ENCODE data around the gene TCF19.
"Not testable (repeated sequence)": the region's sequence is repeated elsewhere in the genome, so short reads cannot be mapped to it uniquely, and the experiment has no call there.

The TCF19 gene

DNA sequence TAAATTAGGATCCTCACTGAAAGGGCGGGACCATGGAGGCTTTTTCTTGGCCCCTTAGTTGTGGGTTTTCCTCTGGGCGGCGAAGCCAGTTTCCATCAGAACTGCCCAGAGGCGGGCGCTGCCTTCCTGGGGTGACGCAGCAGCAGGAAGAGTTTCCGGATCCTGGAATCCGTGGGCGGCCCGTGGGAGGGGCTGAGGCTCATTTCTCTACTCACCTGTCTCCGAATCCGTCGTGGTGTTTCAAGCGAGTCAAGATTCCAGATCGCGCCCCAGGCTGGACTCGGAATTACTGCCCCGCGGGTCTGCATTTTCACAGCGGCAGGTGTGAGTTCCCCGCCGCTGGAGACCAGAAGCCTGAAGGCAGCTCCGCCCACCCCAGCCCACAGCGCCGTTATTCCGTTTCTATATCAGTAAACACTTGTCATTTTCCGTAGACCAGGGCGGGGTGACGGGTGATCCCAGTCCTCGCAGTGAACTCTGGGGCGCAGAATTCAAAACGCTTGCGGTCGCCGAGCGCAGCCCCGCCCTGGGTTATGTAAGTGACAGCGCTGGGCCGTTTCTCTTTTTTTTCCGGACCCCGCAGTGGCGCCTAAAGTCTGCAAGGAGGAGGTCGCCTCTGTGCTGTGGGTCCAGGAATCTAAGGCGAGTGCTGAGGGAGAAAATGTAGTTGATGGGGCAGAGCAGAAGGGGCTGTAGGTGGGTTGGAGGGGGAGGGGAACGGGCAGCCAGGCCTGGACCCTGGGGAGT, 39.3 kb downstream of the TCF19 start:
- Histone ChIP-seq H3K4me1 (ENCODE audit: control insufficient read depth, insufficient read depth, low read length) (no peaks in the 10 kb centered on the region), H3K27ac (ENCODE audit: low read depth, low read length) (peak overlapping the region; percentile 94), H3K9ac (ENCODE audit: low read length) (peak overlapping the region; percentile 93), H3K36me3 (ENCODE audit: control insufficient read depth, insufficient read depth, low read length) (peaks cover 3% of the 10 kb centered on the region), H3K27me3 (ENCODE audit: control insufficient read depth, insufficient read depth, low read length) (no peaks in the 10 kb centered on the region), H3K4me3 (ENCODE audit: low read length) (peak overlapping the region; percentile 91)

DNA sequence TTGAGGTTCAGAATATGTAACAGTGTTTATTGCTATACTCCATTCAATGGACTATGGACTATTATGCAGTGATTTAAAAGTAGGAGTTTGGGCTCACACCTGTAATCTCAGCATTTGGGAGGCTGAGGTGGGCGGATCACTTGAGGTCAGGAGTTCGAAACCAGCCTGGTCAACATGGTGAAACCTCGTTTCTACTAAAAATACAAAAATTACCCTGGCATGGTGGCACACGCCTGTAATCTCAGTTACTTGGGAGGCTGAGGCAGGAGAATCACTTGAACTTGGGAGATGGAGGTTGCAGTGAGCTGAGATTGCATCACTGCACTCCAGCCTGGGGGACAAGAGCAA, 40.7 kb downstream of the TCF19 start:
- H3K27me3 ChIP-seq (ENCODE audit: control insufficient read depth, insufficient read depth, low read length); H3K4me1 ChIP-seq (ENCODE audit: control insufficient read depth, insufficient read depth, low read length); H3K9ac ChIP-seq (ENCODE audit: low read length); H3K27ac ChIP-seq (ENCODE audit: low read depth, low read length); H3K36me3 ChIP-seq (ENCODE audit: control insufficient read depth, insufficient read depth, low read length): not testable (repeated sequence)
- H3K4me3 ChIP-seq (ENCODE audit: low read length) = peak overlapping the region; percentile 91

DNA sequence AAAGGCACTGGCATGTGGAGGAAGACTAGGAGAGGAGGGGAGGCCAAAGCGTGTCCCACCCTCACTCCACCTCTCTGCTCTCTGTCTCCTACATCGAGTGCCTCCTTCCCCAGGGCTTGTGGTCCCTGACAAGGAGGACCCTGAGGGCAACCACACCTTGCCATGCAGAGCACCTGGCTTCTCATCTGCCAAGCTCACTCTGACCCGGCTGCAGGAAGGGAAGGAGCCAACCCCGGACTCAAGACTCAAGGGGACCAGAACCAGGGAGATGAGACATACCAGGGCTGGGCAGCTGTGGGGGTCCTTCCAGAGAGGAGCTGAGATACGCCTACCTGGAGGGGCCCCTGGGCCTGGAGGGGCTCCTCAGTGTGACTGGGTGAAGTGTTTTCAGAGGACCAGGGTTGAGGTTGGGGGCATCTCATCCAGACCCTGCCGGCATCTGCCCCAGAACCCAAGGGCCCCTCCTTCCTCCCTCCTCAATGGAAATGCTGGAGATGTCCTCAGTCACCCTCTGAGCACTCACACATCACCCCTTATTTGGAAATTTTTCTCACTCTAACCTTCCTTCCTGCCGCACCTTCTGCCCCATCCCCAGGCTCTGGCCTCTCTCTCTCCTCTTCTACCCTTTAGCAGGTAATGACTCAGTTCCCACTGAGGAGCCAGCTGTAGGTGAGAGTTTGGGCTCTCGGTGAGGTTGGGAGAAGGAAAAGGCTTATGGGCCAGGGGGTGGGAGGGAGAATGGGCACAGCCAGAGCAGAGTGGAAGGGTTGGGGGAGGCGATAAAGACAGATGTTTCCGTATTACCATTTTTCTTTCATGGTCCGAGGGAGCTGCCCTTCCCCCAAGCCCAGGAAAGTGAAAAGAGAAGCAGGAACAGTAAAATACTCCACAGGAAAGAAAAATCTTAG, 44.1 kb downstream of the TCF19 start:
- H3K27me3 ChIP-seq (ENCODE audit: control insufficient read depth, insufficient read depth, low read length) = no peaks in the 10 kb centered on the region
- H3K4me3 ChIP-seq (ENCODE audit: low read length) = no peak overlapping the region
- H3K27ac ChIP-seq (ENCODE audit: low read depth, low read length) = peak overlapping the region; percentile 62

DNA sequence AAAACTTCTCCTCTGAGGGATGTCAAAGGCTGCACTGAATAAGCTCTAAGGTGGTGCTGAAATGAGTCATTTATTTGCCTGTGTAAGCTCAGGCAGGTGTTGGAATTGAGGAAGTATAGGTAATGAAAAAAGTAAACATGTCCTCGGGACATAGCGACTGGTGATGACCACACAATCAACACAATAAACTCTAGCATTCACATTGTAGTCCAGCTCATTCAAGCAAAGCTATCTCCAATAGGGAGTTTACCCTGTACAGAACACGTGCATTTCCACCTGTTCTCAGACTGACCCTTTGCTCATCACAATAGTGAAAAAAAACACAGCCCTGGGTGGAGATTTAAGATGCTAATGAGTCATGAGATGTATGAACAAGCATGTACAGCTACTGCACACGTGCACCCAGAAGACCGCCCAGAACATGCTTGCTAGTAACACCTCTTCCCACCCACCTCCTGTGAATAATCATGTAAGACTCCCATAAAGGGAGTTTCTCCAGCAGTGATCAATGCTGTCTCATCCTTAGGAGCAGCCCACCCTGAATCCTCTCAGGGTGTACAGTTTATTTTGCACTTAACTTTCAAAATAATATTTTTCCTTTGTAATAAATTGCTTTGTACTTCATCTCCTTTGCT, 45.1 kb downstream of the TCF19 start:
- no peak overlapping the region for H3K9ac ChIP-seq (ENCODE audit: low read length)
- H3K4me1 ChIP-seq (ENCODE audit: control insufficient read depth, insufficient read depth, low read length) = peaks cover 3% of the 10 kb centered on the region
- H3K27me3 ChIP-seq (ENCODE audit: control insufficient read depth, insufficient read depth, low read length) = no peaks in the 10 kb centered on the region
- H3K27ac ChIP-seq (ENCODE audit: low read depth, low read length) = peak overlapping the region; percentile 62
- peak overlapping the region; percentile 68 for H3K4me3 ChIP-seq (ENCODE audit: low read length)
- H3K36me3 ChIP-seq (ENCODE audit: control insufficient read depth, insufficient read depth, low read length) = peaks cover 3% of the 10 kb centered on the region

More for the DNA sequence above, 44.1 kb downstream of the TCF19 start:
- Histone ChIP-seq H3K36me3 (ENCODE audit: control insufficient read depth, insufficient read depth, low read length) (peaks cover 3% of the 10 kb centered on the region), H3K9ac (ENCODE audit: low read length) (no peak overlapping the region), H3K4me1 (ENCODE audit: control insufficient read depth, insufficient read depth, low read length) (peaks cover 3% of the 10 kb centered on the region)

DNA sequence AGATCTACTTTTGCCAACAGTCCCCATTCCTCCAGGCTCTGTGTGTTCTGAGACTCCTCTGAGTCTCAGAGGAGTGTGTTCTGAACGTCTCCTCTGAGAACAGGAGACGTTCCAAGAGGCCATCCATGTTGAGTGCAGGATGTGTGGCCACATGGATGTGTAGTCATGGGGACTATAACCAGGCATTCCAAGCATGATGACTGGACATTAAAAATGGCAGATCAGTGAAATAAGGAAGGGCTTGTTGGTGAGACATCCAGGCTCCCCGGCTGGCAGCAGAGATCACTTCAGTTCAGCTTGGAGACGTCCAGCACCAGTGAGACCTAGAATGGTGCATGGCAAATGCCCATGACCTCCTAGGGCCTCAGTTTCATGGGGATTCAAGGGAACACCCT, 46.4 kb downstream of the TCF19 start:
- Histone ChIP-seq H3K4me3 (ENCODE audit: low read length) (no peak overlapping the region), H3K27me3 (ENCODE audit: control insufficient read depth, insufficient read depth, low read length) (no peaks in the 10 kb centered on the region), H3K36me3 (ENCODE audit: control insufficient read depth, insufficient read depth, low read length) (peaks cover 3% of the 10 kb centered on the region), H3K27ac (ENCODE audit: low read depth, low read length) (no peak overlapping the region), H3K9ac (ENCODE audit: low read length) (no peak overlapping the region), H3K4me1 (ENCODE audit: control insufficient read depth, insufficient read depth, low read length) (peaks cover 3% of the 10 kb centered on the region)

DNA sequence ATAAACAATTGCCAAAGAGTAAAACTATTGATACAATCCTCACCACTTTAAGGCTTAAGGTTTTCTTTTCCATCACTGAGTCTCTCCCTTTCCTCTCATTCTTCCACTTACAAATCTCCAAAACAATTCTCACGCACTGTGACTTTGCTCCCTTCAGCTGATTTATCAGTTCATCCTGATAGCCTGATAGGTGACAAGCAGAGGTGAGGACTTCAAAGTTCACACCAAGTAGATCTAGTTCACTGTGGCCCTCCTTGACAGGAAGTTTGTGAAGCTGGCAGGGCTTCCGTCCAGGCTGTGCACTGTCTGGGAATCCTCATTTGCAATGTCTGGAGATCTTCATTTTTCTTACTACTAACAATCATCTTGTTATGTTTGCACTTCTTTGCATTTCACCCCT, 47.2 kb downstream of the TCF19 start:
- Histone ChIP-seq H3K4me1 (ENCODE audit: control insufficient read depth, insufficient read depth, low read length) (peaks cover 3% of the 10 kb centered on the region), H3K27ac (ENCODE audit: low read depth, low read length) (no peak overlapping the region), H3K27me3 (ENCODE audit: control insufficient read depth, insufficient read depth, low read length) (no peaks in the 10 kb centered on the region), H3K9ac (ENCODE audit: low read length) (no peak overlapping the region), H3K36me3 (ENCODE audit: control insufficient read depth, insufficient read depth, low read length) (peaks cover 3% of the 10 kb centered on the region), H3K4me3 (ENCODE audit: low read length) (no peak overlapping the region)

DNA sequence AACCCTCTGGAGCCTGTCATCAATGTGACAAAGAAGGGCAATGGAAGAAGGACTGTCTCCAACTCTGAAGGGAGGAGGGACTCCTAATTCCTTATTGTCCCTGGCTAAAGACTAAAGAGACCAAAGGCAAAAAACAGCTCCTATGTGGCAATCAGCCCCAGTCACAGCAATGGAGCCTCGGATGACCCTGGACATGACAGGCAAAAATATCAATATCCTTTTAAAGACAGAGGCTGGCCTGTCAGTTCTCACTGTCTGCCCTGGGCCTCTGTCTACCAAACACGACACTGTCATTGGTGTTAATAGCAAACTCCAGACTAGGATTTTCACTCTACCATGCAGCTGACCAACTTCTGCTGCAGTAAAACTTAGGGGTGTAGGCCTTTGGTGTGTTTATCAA, 50.1 kb downstream of the TCF19 start:
- no peak overlapping the region for H3K27ac ChIP-seq (ENCODE audit: low read depth, low read length)
- H3K4me1 ChIP-seq (ENCODE audit: control insufficient read depth, insufficient read depth, low read length) = no peaks in the 10 kb centered on the region
- no peaks in the 10 kb centered on the region for H3K27me3 ChIP-seq (ENCODE audit: control insufficient read depth, insufficient read depth, low read length)
- H3K9ac ChIP-seq (ENCODE audit: low read length) = no peak overlapping the region
- H3K36me3 ChIP-seq (ENCODE audit: control insufficient read depth, insufficient read depth, low read length) = no peaks in the 10 kb centered on the region
- no peak overlapping the region for H3K4me3 ChIP-seq (ENCODE audit: low read length)

DNA sequence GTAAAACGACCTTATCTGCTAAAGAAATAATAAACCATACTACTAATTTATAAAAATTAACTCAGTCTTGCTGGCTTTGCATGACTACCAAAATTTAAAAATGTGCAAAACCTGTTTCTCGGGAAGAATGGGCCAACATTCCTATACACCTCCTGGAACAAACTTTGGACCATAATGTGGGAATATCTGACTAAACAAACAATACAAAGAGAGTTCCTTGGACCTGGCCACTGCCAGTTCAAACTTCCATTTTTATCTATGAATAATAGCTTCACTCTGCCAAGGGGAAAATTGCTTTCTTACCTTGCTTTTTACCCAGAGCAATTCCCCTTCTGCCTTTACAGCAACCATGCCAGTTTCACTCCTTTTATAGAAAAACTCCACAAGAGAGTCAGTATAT, 50.7 kb downstream of the TCF19 start:
- Histone ChIP-seq H3K9ac (ENCODE audit: low read length) (no peak overlapping the region), H3K4me3 (ENCODE audit: low read length) (no peak overlapping the region), H3K4me1 (ENCODE audit: control insufficient read depth, insufficient read depth, low read length) (no peaks in the 10 kb centered on the region), H3K36me3 (ENCODE audit: control insufficient read depth, insufficient read depth, low read length) (no peaks in the 10 kb centered on the region), H3K27ac (ENCODE audit: low read depth, low read length) (no peak overlapping the region), H3K27me3 (ENCODE audit: control insufficient read depth, insufficient read depth, low read length) (no peaks in the 10 kb centered on the region)

DNA sequence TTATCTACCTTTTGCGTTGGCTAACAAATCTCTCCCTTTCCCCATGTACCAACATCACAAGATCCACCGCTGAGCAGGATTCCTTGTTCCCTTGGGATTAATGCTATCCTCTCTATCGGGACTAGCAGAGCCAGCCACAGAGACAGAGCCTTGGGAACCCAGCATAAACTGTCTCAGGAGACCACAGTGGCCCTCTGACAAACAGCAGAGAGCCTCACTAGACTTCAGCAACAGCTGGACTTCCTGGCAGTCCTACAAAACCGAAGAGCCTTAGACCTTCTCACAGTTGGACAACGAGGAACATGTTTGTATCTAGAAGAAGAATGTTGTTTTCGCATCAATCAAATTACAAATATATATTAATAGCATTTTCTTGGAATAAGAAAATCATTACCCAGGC, 51.7 kb downstream of the TCF19 start:
- Histone ChIP-seq H3K4me3 (ENCODE audit: low read length) (no peak overlapping the region), H3K36me3 (ENCODE audit: control insufficient read depth, insufficient read depth, low read length) (no peaks in the 10 kb centered on the region), H3K27me3 (ENCODE audit: control insufficient read depth, insufficient read depth, low read length) (no peaks in the 10 kb centered on the region), H3K27ac (ENCODE audit: low read depth, low read length) (no peak overlapping the region), H3K4me1 (ENCODE audit: control insufficient read depth, insufficient read depth, low read length) (no peaks in the 10 kb centered on the region), H3K9ac (ENCODE audit: low read length) (no peak overlapping the region)

DNA sequence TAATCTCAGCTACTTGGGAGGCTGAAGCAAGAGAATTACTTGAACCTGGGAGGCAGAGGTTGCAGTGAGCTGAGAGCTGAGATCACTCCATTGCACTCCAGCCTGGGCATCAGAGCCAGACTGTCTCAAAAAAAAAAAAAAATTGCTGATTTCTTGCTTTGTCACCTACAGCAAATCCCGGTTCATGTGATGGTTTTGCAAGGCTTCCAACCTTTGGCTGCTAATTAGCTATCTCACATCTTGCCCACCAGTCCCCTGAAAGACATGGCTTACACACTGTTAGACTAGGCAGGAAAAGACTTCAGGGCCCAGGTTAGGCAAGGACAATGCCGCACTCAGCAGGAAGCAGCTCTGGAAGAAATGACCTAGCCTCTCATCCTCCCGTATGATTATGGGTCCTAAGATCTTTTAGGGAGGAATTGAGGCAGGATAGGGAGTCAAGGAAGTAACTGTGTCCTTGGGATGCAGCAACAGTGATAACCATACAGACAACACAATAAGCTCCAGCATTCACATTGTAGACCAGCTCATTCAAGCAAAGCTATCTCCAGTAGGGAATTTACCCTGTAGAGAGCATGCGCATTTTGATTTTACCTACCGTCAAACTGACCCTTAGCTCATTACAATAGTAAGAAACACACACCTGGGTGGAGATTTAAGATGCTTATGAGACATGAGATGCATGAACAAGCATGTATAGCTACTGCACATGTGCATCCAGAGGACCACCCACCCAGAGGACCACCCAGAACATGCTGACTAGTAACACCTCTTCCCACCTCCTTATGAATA, 52.5 kb downstream of the TCF19 start:
- Histone ChIP-seq H3K27ac (ENCODE audit: low read depth, low read length) (no peak overlapping the region), H3K4me3 (ENCODE audit: low read length) (no peak overlapping the region), H3K9ac (ENCODE audit: low read length) (no peak overlapping the region), H3K36me3 (ENCODE audit: control insufficient read depth, insufficient read depth, low read length) (no peaks in the 10 kb centered on the region), H3K27me3 (ENCODE audit: control insufficient read depth, insufficient read depth, low read length) (no peaks in the 10 kb centered on the region), H3K4me1 (ENCODE audit: control insufficient read depth, insufficient read depth, low read length) (no peaks in the 10 kb centered on the region)
